Amygdala (tissue), 56 donors: ENCODE measurements around the gene SEMA4B.
"Not testable (repeated sequence)": the region's sequence is repeated elsewhere in the genome, so short reads cannot be mapped to it uniquely, and the experiment has no call there.

Experiments used
- DNase-seq, 56 donors: peaks; one replicate each; lab custom pipeline; 2025; lab: John Stamatoyannopoulos, UW

Gene SEMA4B, protein sequence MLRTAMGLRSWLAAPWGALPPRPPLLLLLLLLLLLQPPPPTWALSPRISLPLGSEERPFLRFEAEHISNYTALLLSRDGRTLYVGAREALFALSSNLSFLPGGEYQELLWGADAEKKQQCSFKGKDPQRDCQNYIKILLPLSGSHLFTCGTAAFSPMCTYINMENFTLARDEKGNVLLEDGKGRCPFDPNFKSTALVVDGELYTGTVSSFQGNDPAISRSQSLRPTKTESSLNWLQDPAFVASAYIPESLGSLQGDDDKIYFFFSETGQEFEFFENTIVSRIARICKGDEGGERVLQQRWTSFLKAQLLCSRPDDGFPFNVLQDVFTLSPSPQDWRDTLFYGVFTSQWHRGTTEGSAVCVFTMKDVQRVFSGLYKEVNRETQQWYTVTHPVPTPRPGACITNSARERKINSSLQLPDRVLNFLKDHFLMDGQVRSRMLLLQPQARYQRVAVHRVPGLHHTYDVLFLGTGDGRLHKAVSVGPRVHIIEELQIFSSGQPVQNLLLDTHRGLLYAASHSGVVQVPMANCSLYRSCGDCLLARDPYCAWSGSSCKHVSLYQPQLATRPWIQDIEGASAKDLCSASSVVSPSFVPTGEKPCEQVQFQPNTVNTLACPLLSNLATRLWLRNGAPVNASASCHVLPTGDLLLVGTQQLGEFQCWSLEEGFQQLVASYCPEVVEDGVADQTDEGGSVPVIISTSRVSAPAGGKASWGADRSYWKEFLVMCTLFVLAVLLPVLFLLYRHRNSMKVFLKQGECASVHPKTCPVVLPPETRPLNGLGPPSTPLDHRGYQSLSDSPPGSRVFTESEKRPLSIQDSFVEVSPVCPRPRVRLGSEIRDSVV

DNA sequence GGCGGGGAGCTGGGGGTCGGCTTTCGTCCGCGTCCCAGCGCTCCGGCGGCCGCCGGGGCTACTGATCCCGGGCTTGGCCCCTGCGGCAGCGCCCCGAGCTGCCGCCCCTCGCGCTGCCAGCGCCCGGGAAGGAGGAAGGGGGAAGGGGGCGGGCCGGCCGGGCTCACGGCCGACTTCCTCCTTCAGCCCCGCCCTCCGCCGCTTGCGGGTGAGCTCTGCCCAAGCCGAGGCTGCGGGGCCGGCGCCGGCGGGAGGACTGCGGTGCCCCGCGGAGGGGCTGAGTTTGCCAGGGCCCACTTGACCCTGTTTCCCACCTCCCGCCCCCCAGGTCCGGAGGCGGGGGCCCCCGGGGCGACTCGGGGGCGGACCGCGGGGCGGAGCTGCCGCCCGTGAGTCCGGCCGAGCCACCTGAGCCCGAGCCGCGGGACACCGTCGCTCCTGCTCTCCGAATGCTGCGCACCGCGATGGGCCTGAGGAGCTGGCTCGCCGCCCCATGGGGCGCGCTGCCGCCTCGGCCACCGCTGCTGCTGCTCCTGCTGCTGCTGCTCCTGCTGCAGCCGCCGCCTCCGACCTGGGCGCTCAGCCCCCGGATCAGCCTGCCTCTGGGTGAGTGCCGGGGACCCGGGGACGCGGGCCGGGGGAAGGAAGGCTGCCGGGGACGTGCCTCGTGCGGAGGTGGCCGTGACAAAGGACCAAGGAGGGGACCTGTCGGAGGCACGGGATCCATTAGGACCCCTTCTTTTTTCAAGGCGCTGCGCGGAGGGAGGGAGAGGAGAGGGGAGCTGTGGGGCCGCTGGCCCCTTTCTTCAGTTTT lies at the start of gene SEMA4B:
SEMA4B (plus strand) TSS at position 201 of the 814 bp plus-strand sequence; CDS start at position 450, 249 bp downstream.
- DNase-seq = peak in 43 of 56 donors; percentile 18 to 75 (median 52)

GRCh38 chr15:90151989-90152645 lies 49.0 kb upstream of the SEMA4B start:
- peak in 18 of 56 donors; percentile 4 to 48 (median 22) for DNase-seq

DNA sequence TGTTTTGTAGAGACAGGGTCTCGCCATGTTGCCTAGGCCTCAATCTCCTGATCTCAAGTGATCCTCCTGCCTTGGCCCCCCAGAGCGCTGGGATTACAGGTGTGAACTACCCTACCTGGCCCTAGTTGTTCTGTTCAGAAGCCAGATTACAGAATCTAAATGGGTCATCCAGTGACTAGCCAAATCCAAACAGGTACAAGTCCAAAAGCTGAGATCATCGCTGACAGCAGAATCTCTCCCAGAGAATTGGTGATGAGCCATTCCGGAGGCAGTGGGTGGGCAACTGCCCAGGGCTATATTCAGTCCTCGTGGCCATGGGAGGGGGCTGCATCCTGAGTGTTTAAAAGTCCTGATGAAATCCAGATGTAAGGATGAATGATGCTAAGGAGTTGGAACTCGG lies 47.5 kb upstream of the SEMA4B start:
- no peak for DNase-seq

GRCh38 chr15:90154246-90154645 lies 46.9 kb upstream of the SEMA4B start:
- DNase-seq = no peak

- DNase-seq = peak in 3 of 56 donors; percentile 14 to 24 (median 19)
These were observed 46.1 kb upstream of the SEMA4B start for GRCh38 chr15:90154861-90155626.

DNA sequence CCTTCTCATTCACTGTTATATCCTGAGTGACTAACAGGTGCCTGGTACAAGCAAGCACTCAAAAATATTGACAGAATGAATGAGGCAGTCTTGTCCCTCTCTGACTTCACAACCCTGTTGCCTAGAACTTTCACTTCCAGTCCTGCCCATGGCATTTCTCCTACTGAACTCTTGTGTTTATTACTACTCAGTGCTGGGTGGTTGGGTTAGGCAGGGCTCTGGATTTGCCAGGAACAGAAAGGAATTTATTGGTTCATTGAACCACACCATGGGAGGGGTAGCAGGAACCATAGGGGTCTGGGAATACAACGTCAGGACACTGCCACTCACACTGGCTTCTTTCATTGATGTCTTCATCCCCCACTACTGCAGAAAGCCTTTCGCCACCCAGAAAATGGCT lies 41.9 kb upstream of the SEMA4B start:
- DNase-seq = no peak

GRCh38 chr15:90160781-90161727 lies 40.1 kb upstream of the SEMA4B start:
- no peak for DNase-seq

GRCh38 chr15:90161950-90162361 lies 39.2 kb upstream of the SEMA4B start:
- DNase-seq = no peak

DNA sequence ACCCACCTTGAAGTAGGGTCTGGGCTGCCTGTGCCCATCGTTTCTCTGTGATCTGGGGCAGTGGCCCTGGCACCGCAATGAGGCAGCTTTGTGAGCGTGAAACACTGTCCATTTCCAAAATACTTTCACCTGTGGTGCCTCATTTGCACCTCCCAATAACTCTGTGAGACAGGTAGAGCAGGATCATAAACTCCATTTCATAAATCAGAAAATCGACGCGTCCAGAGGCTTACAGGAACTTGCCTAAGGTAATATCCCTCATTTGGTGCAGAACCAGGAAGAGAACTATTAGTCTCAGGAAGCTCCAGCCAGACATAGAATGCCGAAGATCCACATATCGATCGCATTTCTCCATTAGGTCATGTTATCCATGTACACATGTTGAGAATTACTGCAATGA lies 38.2 kb upstream of the SEMA4B start:
- DNase-seq = no peak

DNA sequence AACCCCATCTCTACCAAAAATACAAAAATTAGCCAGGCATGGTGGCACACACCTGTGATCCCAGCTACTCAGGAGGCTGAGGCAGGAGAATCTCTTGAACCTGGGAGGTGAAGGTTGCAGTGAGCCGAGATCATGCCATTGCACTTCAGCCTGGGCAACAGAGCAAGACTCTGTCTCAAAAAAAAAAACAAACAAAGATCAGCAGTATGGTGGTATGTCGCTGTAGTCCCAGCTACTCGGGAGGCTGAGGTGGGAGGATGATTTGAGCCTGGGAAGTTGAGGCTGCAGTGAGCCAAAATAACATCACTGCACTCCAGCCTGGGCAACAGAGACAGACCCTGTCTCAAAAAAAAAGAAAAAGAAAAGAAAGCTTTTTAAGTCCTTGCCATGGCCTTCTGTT lies 36.9 kb upstream of the SEMA4B start:
- not testable (repeated sequence) for DNase-seq

DNA sequence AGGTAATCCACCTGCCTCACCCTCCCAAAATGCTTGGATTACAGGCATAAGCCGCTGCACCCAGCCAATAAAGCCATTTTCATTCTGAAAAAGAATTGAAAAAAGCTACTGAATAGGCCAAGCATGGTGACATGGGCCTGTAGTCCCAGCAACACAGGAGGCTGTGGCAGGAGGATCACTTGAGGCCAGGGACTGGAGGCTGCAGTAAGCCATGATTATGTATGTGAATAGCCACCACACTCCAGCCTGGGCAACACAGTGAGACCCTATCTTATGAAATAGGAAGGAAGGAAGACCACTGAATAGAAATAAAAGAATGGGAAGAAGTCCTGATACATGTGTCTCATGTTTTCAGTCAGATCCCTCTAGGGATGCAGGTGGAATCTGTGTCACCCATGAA lies 36.0 kb upstream of the SEMA4B start:
- DNase-seq = no peak

DNA sequence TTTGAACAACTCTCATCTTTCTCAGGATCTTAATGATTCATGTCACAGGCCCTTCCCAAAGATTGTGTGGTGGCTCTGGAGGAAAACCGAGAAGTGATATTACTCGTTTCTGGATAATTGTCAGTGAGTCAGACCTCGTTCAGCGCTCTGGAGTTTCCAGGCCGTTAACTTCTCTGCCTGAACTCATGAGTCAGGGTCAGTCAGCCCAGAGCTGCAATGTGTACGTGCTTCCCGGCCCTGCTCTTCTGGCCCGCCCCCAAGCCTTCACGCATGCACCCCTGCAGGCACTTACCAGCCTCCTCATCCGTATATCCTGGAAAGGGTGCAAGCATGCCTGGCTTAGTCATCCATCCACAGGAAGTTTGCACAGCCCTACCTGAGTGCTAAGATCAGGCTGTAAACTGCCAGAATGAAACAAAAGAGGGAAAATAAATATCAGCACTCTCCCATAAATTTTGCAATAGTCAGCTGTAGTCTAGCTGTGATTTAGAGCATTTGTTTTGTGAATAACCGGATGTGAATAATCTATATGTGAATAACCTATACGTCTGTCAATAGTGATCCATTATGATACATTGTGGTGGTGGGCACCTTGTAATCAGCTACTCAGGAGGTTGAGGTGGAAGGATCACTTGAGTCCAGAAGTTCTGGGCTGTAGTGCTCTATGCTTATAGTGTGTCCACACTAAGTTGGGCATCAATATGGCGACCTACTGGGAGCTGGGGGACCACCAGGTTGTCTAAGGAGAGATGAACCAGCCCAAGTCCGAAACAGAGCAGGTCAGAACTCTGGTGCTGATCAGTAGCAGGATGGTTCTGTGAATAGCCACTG lies 35.3 kb upstream of the SEMA4B start:
- peak in 1 of 56 donors; percentile 18 for DNase-seq

GRCh38 chr15:90167121-90167520 lies 34.0 kb upstream of the SEMA4B start:
- no peak for DNase-seq

DNA sequence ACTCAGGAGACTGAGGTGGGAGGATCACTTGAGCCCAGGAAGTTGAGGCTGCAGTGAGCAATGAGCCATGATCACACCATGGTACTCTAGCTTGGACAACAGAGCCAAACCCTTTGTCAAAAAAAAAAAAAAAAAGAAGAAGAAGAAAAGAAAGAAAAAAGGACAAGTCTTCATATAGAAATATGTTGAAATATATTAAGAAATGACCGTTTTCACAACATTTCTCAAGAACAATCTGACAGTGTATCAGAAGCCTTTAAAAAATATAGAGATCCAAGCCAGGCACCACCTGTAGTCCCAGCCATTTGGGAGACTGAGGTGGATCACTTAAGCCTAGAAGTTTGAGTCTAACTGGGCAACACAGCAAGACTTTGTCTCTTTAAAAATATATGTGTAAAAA lies 29.5 kb upstream of the SEMA4B start:
- no peak for DNase-seq

- no peak for DNase-seq
These were observed 27.8 kb upstream of the SEMA4B start for GRCh38 chr15:90173372-90173771.

GRCh38 chr15:90174140-90174875 lies 26.8 kb upstream of the SEMA4B start:
- DNase-seq = peak in 54 of 56 donors; percentile 10 to 94 (median 77)

- DNase-seq = no peak
These were observed 24.1 kb upstream of the SEMA4B start for GRCh38 chr15:90177012-90177411.
